Spleen (tissue), 7 donors: ENCODE measurements around the gene PIK3R4.

Experiments used
- POLR2A ChIP-seq, 3 donors: fragments of 450-650 bp; IDR thresholded peaks; one replicate each; pipeline ENCODE4 v1.5.1; 2017; ENCODE audit warnings: antibody characterized with exemption in 3 of 3, mild to moderate bottlenecking in 1 of 3
- POLR2AphosphoS5 ChIP-seq, 3 donors: sonication (generic); formaldehyde crosslinking; IDR thresholded peaks; one replicate each; pipeline ENCODE4 v1.5.1; 2017; ENCODE audit warnings: antibody characterized with exemption in 3 of 3
- TF ChIP-seq, protein P1 (sequence below), 11 experiments: fragments of 200-600 bp in 7 of 11; fragments of 450-650 bp in 4 of 11; sonication (generic) in 4 of 11; IDR thresholded peaks in 8 of 11; conservative IDR thresholded peaks in 3 of 11; 1 replicate in 7 of 11; 2 replicates in 4 of 11; pipeline versions ENCODE4 v1.4.0 to v1.8.0; 2016 to 2021; ENCODE audit warnings: antibody characterized with exemption in 11 of 11, inconsistent platforms in 4 of 11, mild to moderate bottlenecking in 1 of 11
- donor health status: DM: no; HTN: no; CAD: no; lungs with moderate emphysema.
- donor health status: DM: no; HTN: no; CAD: no.
- donor health status: DM: no; HTN: no; CAD: no.

DNA sequence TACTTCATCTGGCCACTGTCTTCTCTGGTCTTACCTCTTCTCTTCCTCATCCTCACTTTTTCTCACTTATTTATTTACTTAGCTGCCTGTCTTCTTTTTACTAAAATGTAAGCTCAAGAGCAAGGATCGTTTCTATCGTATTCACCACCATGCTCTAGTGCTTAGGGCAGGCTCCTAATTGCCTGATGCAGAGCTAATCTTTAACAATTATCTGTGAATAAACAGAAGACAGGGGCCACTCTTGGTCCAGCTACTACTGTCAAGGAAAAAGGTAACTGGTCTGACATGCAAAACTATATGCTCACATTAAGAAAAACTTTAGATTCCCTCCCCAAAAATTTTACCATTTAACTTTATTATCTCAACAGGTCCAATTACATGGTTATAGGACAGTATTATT is 17.5 kb downstream of the PIK3R4 start:
- TF ChIP-seq POLR2AphosphoS5 (IDR thresholded peaks at IDR 0.05) (no peak), POLR2A (IDR thresholded peaks at IDR 0.05) (no peak)
- TF ChIP-seq, protein P1, sequence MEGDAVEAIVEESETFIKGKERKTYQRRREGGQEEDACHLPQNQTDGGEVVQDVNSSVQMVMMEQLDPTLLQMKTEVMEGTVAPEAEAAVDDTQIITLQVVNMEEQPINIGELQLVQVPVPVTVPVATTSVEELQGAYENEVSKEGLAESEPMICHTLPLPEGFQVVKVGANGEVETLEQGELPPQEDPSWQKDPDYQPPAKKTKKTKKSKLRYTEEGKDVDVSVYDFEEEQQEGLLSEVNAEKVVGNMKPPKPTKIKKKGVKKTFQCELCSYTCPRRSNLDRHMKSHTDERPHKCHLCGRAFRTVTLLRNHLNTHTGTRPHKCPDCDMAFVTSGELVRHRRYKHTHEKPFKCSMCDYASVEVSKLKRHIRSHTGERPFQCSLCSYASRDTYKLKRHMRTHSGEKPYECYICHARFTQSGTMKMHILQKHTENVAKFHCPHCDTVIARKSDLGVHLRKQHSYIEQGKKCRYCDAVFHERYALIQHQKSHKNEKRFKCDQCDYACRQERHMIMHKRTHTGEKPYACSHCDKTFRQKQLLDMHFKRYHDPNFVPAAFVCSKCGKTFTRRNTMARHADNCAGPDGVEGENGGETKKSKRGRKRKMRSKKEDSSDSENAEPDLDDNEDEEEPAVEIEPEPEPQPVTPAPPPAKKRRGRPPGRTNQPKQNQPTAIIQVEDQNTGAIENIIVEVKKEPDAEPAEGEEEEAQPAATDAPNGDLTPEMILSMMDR (IDR thresholded peaks at IDR 0.05 in 8 of 11, conservative IDR thresholded peaks at IDR 0.05 in 3 of 11): no peak
